ENCODE measurements around the gene ROCK2. TPM values are rescaled to one million over a fixed set of nuclear protein-coding genes. Genes with fewer than 3 reads are reported as not detected.

The ROCK2 gene
- total RNA-seq, 1 experiment from 2014 or later = 38.0 TPM

GRCh38 chr2:11326677-11327211, 17.7 kb downstream of the ROCK2 start:
- H3K4me1 ChIP-seq (replicated peaks; ENCODE audit: insufficient read depth) = no peaks in the 10 kb centered on the region
- peaks cover 49% of the 10 kb centered on the region for H4K20me1 ChIP-seq (ENCODE audit: insufficient read depth)
- TF ChIP-seq EZH2 (IDR thresholded peaks at IDR 0.05; ENCODE audit: low read depth) = no peak
- TF ChIP-seq CTCF (conservative IDR thresholded peaks at IDR 0.05) = no peak
- peaks cover 92% of the 10 kb centered on the region for H3K79me2 ChIP-seq (ENCODE audit: low read depth)
- no TSS peak for BruUV-seq (replicated peaks)
- no peak overlapping the region for H3K4me3 ChIP-seq
- no peak overlapping the region for H3K4me2 ChIP-seq
- no peaks in the 10 kb centered on the region for H3K36me3 ChIP-seq (ENCODE audit: low read depth)
- H3K9me2 ChIP-seq (ENCODE audit: insufficient read depth) = no peaks in the 10 kb centered on the region
- POLR2A ChIA-PET (ENCODE audit: unreplicated experiment) = no interaction called here
- H3K27me3 ChIP-seq (ENCODE audit: insufficient read depth, low read depth) = no peaks in the 10 kb centered on the region
- intact Hi-C loops (cut with micrococcal nuclease; ENCODE audit: unreplicated experiment) = no loop called here
- H3K9me3 ChIP-seq (ENCODE audit: insufficient read depth, low read depth) = no peaks in the 10 kb centered on the region
- DNase-seq = no peak
- no peak overlapping the region for H2AFZ ChIP-seq
- H3K27ac ChIP-seq = no peak overlapping the region
- H3F3A ChIP-seq (ENCODE audit: insufficient read depth, low read depth) = peaks cover 6% of the 10 kb centered on the region; the same call in 1 of the 2 replicates
- CTCF ChIA-PET = no interaction called here

GRCh38 chr2:11325961-11326676, 18.3 kb downstream of the ROCK2 start:
- Histone ChIP-seq H3K9me2 (ENCODE audit: insufficient read depth) (no peaks in the 10 kb centered on the region), H3F3A (ENCODE audit: insufficient read depth, low read depth) (peaks cover under 1% of the 10 kb centered on the region; the same call in 1 of the 2 replicates), H3K36me3 (ENCODE audit: low read depth) (no peaks in the 10 kb centered on the region), H3K4me1 (replicated peaks; ENCODE audit: insufficient read depth) (no peaks in the 10 kb centered on the region), H3K27me3 (ENCODE audit: insufficient read depth, low read depth) (no peaks in the 10 kb centered on the region), H3K79me2 (ENCODE audit: low read depth) (peaks cover 92% of the 10 kb centered on the region), H3K9me3 (ENCODE audit: insufficient read depth, low read depth) (no peaks in the 10 kb centered on the region), H3K4me3 (no peak overlapping the region), H3K27ac (no peak overlapping the region), H3K4me2 (no peak overlapping the region), H4K20me1 (ENCODE audit: insufficient read depth) (peaks cover 45% of the 10 kb centered on the region), H2AFZ (no peak overlapping the region)
- no peak for TF ChIP-seq CTCF (conservative IDR thresholded peaks at IDR 0.05)
- TF ChIP-seq EZH2 (IDR thresholded peaks at IDR 0.05; ENCODE audit: low read depth) = no peak
- intact Hi-C loops (cut with micrococcal nuclease; ENCODE audit: unreplicated experiment) = no loop called here
- DNase-seq = no peak
- no TSS peak for BruUV-seq (replicated peaks)
- POLR2A ChIA-PET (ENCODE audit: unreplicated experiment) = interaction anchor here (0.6 kb wide), 1 partner anchor 48 kb away, joined by 6 read pairs; no protein-coding TSS in a partner anchor
- CTCF ChIA-PET = no interaction called here

- H3K79me2 ChIP-seq (ENCODE audit: low read depth) = peaks cover 78% of the 10 kb centered on the region
- no peaks in the 10 kb centered on the region for H3K9me3 ChIP-seq (ENCODE audit: insufficient read depth, low read depth)
- H3K4me2 ChIP-seq = no peak overlapping the region
- no peak overlapping the region for H2AFZ ChIP-seq
- CTCF ChIA-PET = no interaction called here
- intact Hi-C loops (cut with micrococcal nuclease; ENCODE audit: unreplicated experiment) = no loop called here
- no peaks in the 10 kb centered on the region for H3K36me3 ChIP-seq (ENCODE audit: low read depth)
- H3K4me1 ChIP-seq (replicated peaks; ENCODE audit: insufficient read depth) = no peaks in the 10 kb centered on the region
- POLR2A ChIA-PET (ENCODE audit: unreplicated experiment) = no interaction called here
- TF ChIP-seq CTCF (conservative IDR thresholded peaks at IDR 0.05) = no peak
- TF ChIP-seq EZH2 (IDR thresholded peaks at IDR 0.05; ENCODE audit: low read depth) = no peak
- no peaks in the 10 kb centered on the region for H3F3A ChIP-seq (ENCODE audit: insufficient read depth, low read depth)
- no peak overlapping the region for H3K27ac ChIP-seq
- H4K20me1 ChIP-seq (ENCODE audit: insufficient read depth) = peaks cover 43% of the 10 kb centered on the region
- no peak for DNase-seq
- BruUV-seq (replicated peaks) = no TSS peak
- no peaks in the 10 kb centered on the region for H3K27me3 ChIP-seq (ENCODE audit: insufficient read depth, low read depth)
- H3K4me3 ChIP-seq = no peak overlapping the region
- H3K9me2 ChIP-seq (ENCODE audit: insufficient read depth) = no peaks in the 10 kb centered on the region
Measured at GRCh38 chr2:11321847-11322246, 22.6 kb downstream of the ROCK2 start.

Measured in PC-9 (cell line).